Neural progenitor cell (in vitro differentiated cells): ENCODE data around the gene ACOX3. TPM values are rescaled to one million over a fixed set of nuclear protein-coding genes. Genes with fewer than 3 reads are reported as not detected.
A peak's percentile ranks its signal among the peaks of the same experiment; 100 is the strongest.

Source experiments
- DNase-seq: peaks from one replicate; pipeline ENCODE4 v3.0.0-alpha.2; 2016; ENCODE audit warnings: low spot score
- H2AFZ ChIP-seq: fragments of 200-600 bp; sonication (generic); replicated peaks from 2 replicates; pipeline ENCODE4 v1.6.1; 2016; ENCODE audit warnings: antibody characterized with exemption
- H3F3A ChIP-seq: fragments of 200-600 bp; sonication (generic); 2 replicates; pipeline ENCODE4 v1.6.1; 2016; ENCODE audit warnings: antibody characterized with exemption, low read depth
- H3K27ac ChIP-seq: fragments of 200-600 bp; sonication (generic); 2 replicates; pipeline ENCODE4 v1.5.1; 2016; ENCODE audit warnings: mild to moderate bottlenecking
- H3K27me3 ChIP-seq: fragments of 200-600 bp; sonication (generic); 2 replicates; pipeline ENCODE4 v1.6.1; 2016; ENCODE audit warnings: mild to moderate bottlenecking, moderate library complexity
- H3K36me3 ChIP-seq: fragments of 200-600 bp; sonication (generic); 2 replicates; pipeline ENCODE4 v1.5.1; 2016
- H3K4me1 ChIP-seq: fragments of 200-600 bp; sonication (generic); 2 replicates; pipeline ENCODE4 v1.6.1; 2016; ENCODE audit warnings: mixed run types
- H3K4me2 ChIP-seq: fragments of 200-600 bp; sonication (generic); 2 replicates; pipeline ENCODE4 v1.6.1; 2016
- H3K4me3 ChIP-seq: fragments of 200-600 bp; sonication (generic); 2 replicates; pipeline ENCODE4 v1.5.1; 2016
- H3K79me2 ChIP-seq: fragments of 200-600 bp; sonication (generic); 2 replicates; pipeline ENCODE4 v1.6.1; 2016; ENCODE audit warnings: low read depth
- H3K9ac ChIP-seq: fragments of 200-600 bp; sonication (generic); 2 replicates; pipeline ENCODE4 v1.6.1; 2016
- H3K9me3 ChIP-seq: fragments of 200-600 bp; sonication (generic); 2 replicates; pipeline ENCODE4 v1.5.1; 2016; ENCODE audit warnings: low read depth
- H4K20me1 ChIP-seq: fragments of 200-600 bp; sonication (generic); 2 replicates; pipeline ENCODE4 v1.6.1; 2016; ENCODE audit warnings: low read depth
- H3K27ac Mint-ChIP-seq: 3 replicates; pipeline ENCODE4 v1.8.0; 2021; ENCODE audit warnings: mixed read lengths
- H3K27me3 Mint-ChIP-seq: 2 replicates; pipeline ENCODE4 v1.8.0; 2022; ENCODE audit warnings: low read depth, mild to moderate bottlenecking, inconsistent platforms, moderate library complexity, mixed read lengths; ENCODE audit not compliant: insufficient read depth
- H3K36me3 Mint-ChIP-seq: 3 replicates; pipeline ENCODE4 v1.8.0; 2021; ENCODE audit warnings: mixed read lengths
- H3K4me1 Mint-ChIP-seq: 3 replicates; pipeline ENCODE4 v1.8.0; 2021; ENCODE audit warnings: mixed read lengths
- H3K4me3 Mint-ChIP-seq: 3 replicates; pipeline ENCODE4 v1.8.0; 2021; ENCODE audit warnings: mild to moderate bottlenecking, moderate library complexity, mixed read lengths
- H3K9me3 Mint-ChIP-seq: 3 replicates; pipeline ENCODE4 v1.8.0; 2020; ENCODE audit warnings: mixed read lengths
- CTCF ChIP-seq: fragments of 200-600 bp; sonication (generic); IDR thresholded peaks from 2 replicates; pipeline ENCODE4 v1.5.1; 2017; ENCODE audit warnings: antibody characterized with exemption, mild to moderate bottlenecking
- EZH2 ChIP-seq: fragments of 200-600 bp; sonication (generic); IDR thresholded peaks from 2 replicates; pipeline ENCODE4 v1.6.1; 2017; ENCODE audit warnings: antibody characterized with exemption, mild to moderate bottlenecking, moderate library complexity
- EZH2phosphoT487 ChIP-seq: fragments of 200-600 bp; sonication (generic); IDR thresholded peaks from 2 replicates; pipeline ENCODE4 v1.6.1; 2017; ENCODE audit warnings: antibody characterized with exemption
- total RNA-seq: library from RNA; depleted of rRNA; stranded (reverse); fragments of >200 nt; gene quantifications from 2 replicates; pipeline ENCODE4 v1.2.3, GENCODE V29; 2015; ENCODE audit warnings: low replicate concordance

The ACOX3 gene
- total RNA-seq, 1 donor from 2014 or later, result 14.0 TPM

GRCh38 chr4:8396762-8397406 lies 43.6 kb downstream of the ACOX3 start:
- H3K9ac ChIP-seq, result no peak overlapping the region
- no peaks in the 10 kb centered on the region for H3K27me3 ChIP-seq
- H3K4me3 Mint-ChIP-seq, result no peak overlapping the region
- peaks cover 19% of the 10 kb centered on the region for H3K4me1 ChIP-seq
- TF ChIP-seq CTCF (no peak), EZH2phosphoT487 (no peak), EZH2 (no peak)
- DNase-seq, result no peak
- H3K36me3 Mint-ChIP-seq, result peaks cover 6% of the 10 kb centered on the region
- H3K27ac ChIP-seq, result no peak overlapping the region
- H4K20me1 ChIP-seq, result no peaks in the 10 kb centered on the region
- no peak overlapping the region for H3K4me2 ChIP-seq
- H3K36me3 ChIP-seq, result no peaks in the 10 kb centered on the region
- H3K27ac Mint-ChIP-seq, result no peak overlapping the region
- H3K4me1 Mint-ChIP-seq, result peaks cover 50% of the 10 kb centered on the region
- no peaks in the 10 kb centered on the region for H3K9me3 Mint-ChIP-seq
- no peaks in the 10 kb centered on the region for H3K79me2 ChIP-seq
- no peak overlapping the region for H3K4me3 ChIP-seq
- H3F3A ChIP-seq, result peaks cover 10% of the 10 kb centered on the region
- peaks cover 13% of the 10 kb centered on the region for H3K27me3 Mint-ChIP-seq
- no peaks in the 10 kb centered on the region for H3K9me3 ChIP-seq
- no peak overlapping the region for H2AFZ ChIP-seq

GRCh38 chr4:8395504-8396296 lies 44.8 kb downstream of the ACOX3 start:
- Histone ChIP-seq H3K4me3 (no peak overlapping the region), H3K9ac (no peak overlapping the region), H2AFZ (no peak overlapping the region), H3K27me3 (no peaks in the 10 kb centered on the region), H3K9me3 (no peaks in the 10 kb centered on the region), H3F3A (peaks cover 10% of the 10 kb centered on the region), H4K20me1 (no peaks in the 10 kb centered on the region), H3K27ac (no peak overlapping the region), H3K4me1 (peaks cover 19% of the 10 kb centered on the region), H3K36me3 (no peaks in the 10 kb centered on the region), H3K79me2 (no peaks in the 10 kb centered on the region), H3K4me2 (no peak overlapping the region)
- peaks cover 8% of the 10 kb centered on the region for H3K36me3 Mint-ChIP-seq
- TF ChIP-seq CTCF (no peak), EZH2phosphoT487 (no peak), EZH2 (no peak)
- H3K27me3 Mint-ChIP-seq, result peaks cover 11% of the 10 kb centered on the region
- no peak overlapping the region for H3K27ac Mint-ChIP-seq
- peak overlapping the region; percentile 13 for H3K4me3 Mint-ChIP-seq
- peaks cover 55% of the 10 kb centered on the region for H3K4me1 Mint-ChIP-seq
- DNase-seq, result no peak
- H3K9me3 Mint-ChIP-seq, result no peaks in the 10 kb centered on the region

- Mint-ChIP-seq H3K36me3 (peaks cover 8% of the 10 kb centered on the region), H3K27ac (peak overlapping the region; percentile 93), H3K9me3 (no peaks in the 10 kb centered on the region), H3K4me1 (peaks cover 52% of the 10 kb centered on the region), H3K4me3 (peak overlapping the region; percentile 58), H3K27me3 (peaks cover 11% of the 10 kb centered on the region)
- Histone ChIP-seq H3K4me3 (no peak overlapping the region), H3K4me2 (peak overlapping the region; percentile 67), H3K36me3 (no peaks in the 10 kb centered on the region), H2AFZ (no peak overlapping the region), H3F3A (peaks cover 10% of the 10 kb centered on the region), H4K20me1 (no peaks in the 10 kb centered on the region), H3K27me3 (no peaks in the 10 kb centered on the region), H3K79me2 (no peaks in the 10 kb centered on the region), H3K9ac (no peak overlapping the region), H3K9me3 (no peaks in the 10 kb centered on the region), H3K4me1 (peaks cover 19% of the 10 kb centered on the region), H3K27ac (no peak overlapping the region)
- no peak for DNase-seq
- TF ChIP-seq CTCF (no peak), EZH2phosphoT487 (no peak), EZH2 (no peak)
Measured at GRCh38 chr4:8394806-8395205, 45.7 kb downstream of the ACOX3 start.
